ENCODE measurements around the gene PRR36. TPM values are rescaled to one million over a fixed set of nuclear protein-coding genes. Genes with fewer than 3 reads are reported as not detected.

PRR36 gene
- total RNA-seq, 3 donors from 2014 or later = 0.59 to 2.0 TPM; not detected in 1

- Histone ChIP-seq H3K36me3 (no peaks in the 10 kb centered on the region), H3K4me1 (peaks cover 0 to 5% of the 10 kb centered on the region in 2 donors), H3K27ac (no peak overlapping the region), H3K27me3 (no peaks in the 10 kb centered on the region), H3K4me3 (no peak overlapping the region), H3K9me3 (no peaks in the 10 kb centered on the region)
- TF ChIP-seq CTCF (IDR thresholded peaks at IDR 0.05) (no peak), POLR2AphosphoS5 (IDR thresholded peaks at IDR 0.05) (no peak), POLR2A (IDR thresholded peaks at IDR 0.05) (no peak)
- intact Hi-C loops (cut with DNase I; ENCODE audit: low total_unique reads) = no loop called here
- no peak for DNase-seq (ENCODE audit: low spot score in 2 of 2)
These were observed 10.8 kb downstream of the PRR36 start for GRCh38 chr19:7863157-7863970.

- intact Hi-C loops (cut with DNase I; ENCODE audit: low total_unique reads) = no loop called here
- peak overlapping the region in 2 of 3 donors; percentile 35 to 58 for H3K4me3 ChIP-seq
- no peaks in the 10 kb centered on the region for H3K36me3 ChIP-seq
- H3K4me1 ChIP-seq = peaks cover 0 to 5% of the 10 kb centered on the region in 2 donors
- no peaks in the 10 kb centered on the region for H3K27me3 ChIP-seq
- TF ChIP-seq CTCF (IDR thresholded peaks at IDR 0.05) = no peak
- TF ChIP-seq POLR2AphosphoS5 (IDR thresholded peaks at IDR 0.05) = no peak
- TF ChIP-seq POLR2A (IDR thresholded peaks at IDR 0.05) = no peak
- DNase-seq (ENCODE audit: low spot score in 2 of 2) = peak in 1 of 2 donors; percentile 65
- no peaks in the 10 kb centered on the region for H3K9me3 ChIP-seq
- H3K27ac ChIP-seq = no peak overlapping the region
These were observed 11.7 kb downstream of the PRR36 start for GRCh38 chr19:7862413-7862951.

- intact Hi-C loops (cut with DNase I; ENCODE audit: low total_unique reads) = no loop called here
- TF ChIP-seq CTCF (IDR thresholded peaks at IDR 0.05) (no peak), POLR2AphosphoS5 (IDR thresholded peaks at IDR 0.05) (no peak), POLR2A (IDR thresholded peaks at IDR 0.05) (no peak)
- Histone ChIP-seq H3K36me3 (no peaks in the 10 kb centered on the region), H3K27ac (no peak overlapping the region), H3K9me3 (no peaks in the 10 kb centered on the region), H3K4me3 (peak overlapping the region in 2 of 3 donors; percentile 35 to 58), H3K4me1 (peaks cover 0 to 5% of the 10 kb centered on the region in 2 donors), H3K27me3 (no peaks in the 10 kb centered on the region)
- DNase-seq (ENCODE audit: low spot score in 2 of 2) = no peak
These were observed 12.4 kb downstream of the PRR36 start for GRCh38 chr19:7861619-7862412.

GRCh38 chr19:7860714-7861618 is 13.2 kb downstream of the PRR36 start:
- H3K9me3 ChIP-seq = no peaks in the 10 kb centered on the region
- no peaks in the 10 kb centered on the region for H3K36me3 ChIP-seq
- peaks cover 0 to 5% of the 10 kb centered on the region in 2 donors for H3K4me1 ChIP-seq
- H3K4me3 ChIP-seq = no peak overlapping the region
- no peak overlapping the region for H3K27ac ChIP-seq
- no peaks in the 10 kb centered on the region for H3K27me3 ChIP-seq
- intact Hi-C loops (cut with DNase I; ENCODE audit: low total_unique reads) = no loop called here
- DNase-seq (ENCODE audit: low spot score in 2 of 2) = no peak
- TF ChIP-seq POLR2A (IDR thresholded peaks at IDR 0.05) (no peak), CTCF (IDR thresholded peaks at IDR 0.05) (no peak), POLR2AphosphoS5 (IDR thresholded peaks at IDR 0.05) (no peak)
